Mesenchymal stem cell (in vitro differentiated cells and primary cell): ENCODE data around the gene ZNF584.

ENCODE experiments used
- DNase-seq: peaks from one replicate; pipeline ENCODE4 v3.0.0-alpha.2; 2013
- H2AFZ ChIP-seq: one replicate; pipeline ENCODE4 v1.6.1; 2013; ENCODE audit warnings: low read depth, mild to moderate bottlenecking, control low read depth, inconsistent platforms, low read length, moderate library complexity
- H2AK5ac ChIP-seq: 2 replicates; pipeline ENCODE4 v1.6.1; 2013; ENCODE audit warnings: low read length, moderate library complexity, mild to moderate bottlenecking, inconsistent platforms; ENCODE audit not compliant: severe bottlenecking
- H2BK120ac ChIP-seq: one replicate; pipeline ENCODE4 v1.6.1; 2013; ENCODE audit warnings: low read depth, mild to moderate bottlenecking, inconsistent platforms, low read length, moderate library complexity
- H2BK12ac ChIP-seq, 2 experiments: one replicate each; pipeline ENCODE4 v1.6.1; 2013; ENCODE audit warnings: inconsistent platforms in 2 of 2, low read length in 2 of 2, mild to moderate bottlenecking in 2 of 2, moderate library complexity in 2 of 2, control low read depth in 1 of 2
- H2BK15ac ChIP-seq: one replicate; pipeline ENCODE4 v1.6.1; 2013; ENCODE audit warnings: mild to moderate bottlenecking, low read depth, inconsistent platforms; ENCODE audit not compliant: poor library complexity, severe bottlenecking
- H2BK5ac ChIP-seq: 2 replicates; pipeline ENCODE4 v1.6.1; 2013; ENCODE audit warnings: low read depth, mild to moderate bottlenecking, low read length, control low read depth, inconsistent platforms; ENCODE audit not compliant: poor library complexity, severe bottlenecking
- H3K14ac ChIP-seq, 2 experiments: one replicate each; pipeline ENCODE4 v1.6.1; 2013; ENCODE audit warnings: inconsistent platforms in 2 of 2, low read length in 2 of 2, control low read depth in 1 of 2, mild to moderate bottlenecking in 1 of 2, moderate library complexity in 1 of 2
- H3K18ac ChIP-seq, 2 experiments: one replicate each; pipeline ENCODE4 v1.6.1; 2013; ENCODE audit warnings: inconsistent platforms in 2 of 2, low read length in 2 of 2, control low read depth in 1 of 2, low read depth in 1 of 2, mild to moderate bottlenecking in 1 of 2
- H3K23ac ChIP-seq, 2 experiments: one replicate each; pipeline ENCODE4 v1.6.1; 2013; ENCODE audit warnings: inconsistent platforms in 2 of 2, low read length in 2 of 2, mild to moderate bottlenecking in 2 of 2, moderate library complexity in 2 of 2, control low read depth in 1 of 2
- H3K27ac ChIP-seq: 2 replicates; pipeline ENCODE4 v1.5.1; 2013; ENCODE audit warnings: mild to moderate bottlenecking, moderate library complexity, low read length, control low read depth, inconsistent platforms; ENCODE audit not compliant: poor library complexity, severe bottlenecking
- H3K27me3 ChIP-seq, 2 experiments: 2 replicates each; pipeline versions ENCODE4 v1.6.1 to v1.7.0; 2013; ENCODE audit warnings: low read length in 2 of 2, mild to moderate bottlenecking in 2 of 2, moderate library complexity in 2 of 2, control low read depth in 1 of 2, inconsistent platforms in 1 of 2; ENCODE audit not compliant: control insufficient read depth in 1 of 2, insufficient read depth in 1 of 2
- H3K36me3 ChIP-seq, 2 experiments: 2 replicates each; pipeline versions ENCODE4 v1.6.1 to v1.7.0; 2013; ENCODE audit warnings: low read length in 2 of 2, control low read depth in 1 of 2, inconsistent platforms in 1 of 2, low read depth in 1 of 2, mild to moderate bottlenecking in 1 of 2; ENCODE audit not compliant: insufficient read depth in 2 of 2, control insufficient read depth in 1 of 2
- H3K4ac ChIP-seq, 2 experiments: one replicate each; pipeline ENCODE4 v1.6.1; 2013; ENCODE audit warnings: inconsistent platforms in 2 of 2, low read length in 2 of 2, mild to moderate bottlenecking in 2 of 2, moderate library complexity in 2 of 2, control low read depth in 1 of 2, low read depth in 1 of 2
- H3K4me1 ChIP-seq: 2 replicates; pipeline ENCODE4 v1.6.1; 2013; ENCODE audit warnings: low read depth, low read length, control low read depth; ENCODE audit not compliant: control insufficient read depth, insufficient read depth
- H3K4me2 ChIP-seq: 2 replicates; pipeline ENCODE4 v1.6.1; 2013; ENCODE audit warnings: low read length, mild to moderate bottlenecking, inconsistent platforms; ENCODE audit not compliant: poor library complexity, severe bottlenecking
- H3K4me3 ChIP-seq, 2 experiments: 2 replicates each; pipeline versions ENCODE4 v1.5.1 to v1.7.0; 2013; ENCODE audit warnings: low read length in 2 of 2, mild to moderate bottlenecking in 2 of 2, control low read depth in 1 of 2, low read depth in 1 of 2; ENCODE audit not compliant: insufficient read depth in 1 of 2
- H3K79me1 ChIP-seq: replicated peaks from 2 replicates; pipeline ENCODE4 v1.6.1; 2013; ENCODE audit warnings: mild to moderate bottlenecking, control low read depth, low read length, inconsistent platforms; ENCODE audit not compliant: poor library complexity, severe bottlenecking
- H3K9ac ChIP-seq: 2 replicates; pipeline ENCODE4 v1.7.0; 2013; ENCODE audit warnings: mild to moderate bottlenecking, low read length, moderate library complexity
- H3K9me3 ChIP-seq: 2 replicates; pipeline ENCODE4 v1.7.0; 2013; ENCODE audit warnings: mild to moderate bottlenecking, low read length; ENCODE audit not compliant: control insufficient read depth
- H4K8ac ChIP-seq: one replicate; pipeline ENCODE4 v1.6.1; 2013; ENCODE audit warnings: inconsistent platforms, mild to moderate bottlenecking, low read length, moderate library complexity
- H4K91ac ChIP-seq: one replicate; pipeline ENCODE4 v1.6.1; 2013; ENCODE audit warnings: mild to moderate bottlenecking, low read length, inconsistent platforms
- WGBS: methylation state at CpG from one replicate; pipeline ENCODE4 v1.1.7; 2013; ENCODE audit warnings: mixed read lengths; 5-methylcytosine and 5-hydroxymethylcytosine counted together

ZNF584 gene

GRCh38 chr19:58388175-58388526, 20.3 kb upstream of the ZNF584 start:
- WGBS = 90% methylated on average over 3 of the region's 3 CpGs
- H3K14ac ChIP-seq = no peak overlapping the region
- no peak overlapping the region for H4K91ac ChIP-seq
- H2AK5ac ChIP-seq = no peak overlapping the region
- H3K9ac ChIP-seq = peak overlapping the region; percentile 97
- no peak overlapping the region for H2BK5ac ChIP-seq
- peak overlapping the region; percentile 67 to 99 for H3K4me3 ChIP-seq
- H3K9me3 ChIP-seq = no peaks in the 10 kb centered on the region
- H3K4ac ChIP-seq = no peak overlapping the region
- no peak overlapping the region for H2BK15ac ChIP-seq
- H4K8ac ChIP-seq = no peak overlapping the region
- no peak overlapping the region for H2BK12ac ChIP-seq
- H3K4me1 ChIP-seq = peaks cover 25% of the 10 kb centered on the region
- H3K79me1 ChIP-seq = peaks cover 15% of the 10 kb centered on the region
- H3K27me3 ChIP-seq = no peaks in the 10 kb centered on the region
- H3K23ac ChIP-seq = peak overlapping the region in 1 of 2 experiments; percentile 23
- DNase-seq = no peak
- no peak overlapping the region for H2AFZ ChIP-seq
- no peak overlapping the region for H3K18ac ChIP-seq
- H2BK120ac ChIP-seq = no peak overlapping the region
- H3K36me3 ChIP-seq = peaks cover 26 to 42% of the 10 kb centered on the region in 2 experiments
- no peak overlapping the region for H3K27ac ChIP-seq
- H3K4me2 ChIP-seq = peak overlapping the region; percentile 71

GRCh38 chr19:58392945-58393724, 15.3 kb upstream of the ZNF584 start:
- H2BK12ac ChIP-seq = no peak overlapping the region
- DNase-seq = no peak

GRCh38 chr19:58393725-58394033, 14.8 kb upstream of the ZNF584 start:
- Histone ChIP-seq H3K23ac (no peak overlapping the region), H3K4ac (no peak overlapping the region), H2BK5ac (no peak overlapping the region), H2AFZ (no peak overlapping the region), H3K4me2 (no peak overlapping the region), H3K14ac (no peak overlapping the region), H3K27ac (no peak overlapping the region), H3K4me3 (no peak overlapping the region), H3K27me3 (peaks cover 0 to 8% of the 10 kb centered on the region in 2 experiments), H4K8ac (no peak overlapping the region), H3K18ac (no peak overlapping the region), H3K36me3 (peaks cover 58 to 67% of the 10 kb centered on the region in 2 experiments), H2BK12ac (no peak overlapping the region), H2AK5ac (no peak overlapping the region), H2BK120ac (no peak overlapping the region), H3K9ac (no peak overlapping the region), H4K91ac (no peak overlapping the region), H3K9me3 (no peaks in the 10 kb centered on the region), H3K4me1 (peaks cover 14% of the 10 kb centered on the region), H3K79me1 (peaks cover 10% of the 10 kb centered on the region), H2BK15ac (no peak overlapping the region)
- no peak for DNase-seq
- WGBS = 98% methylated on average over 4 of the region's 4 CpGs

More at GRCh38 chr19:58392945-58393724, 15.3 kb upstream of the ZNF584 start:
- no peak overlapping the region for H4K8ac ChIP-seq
- H3K27ac ChIP-seq = no peak overlapping the region
- no peak overlapping the region for H3K4me3 ChIP-seq
- no peak overlapping the region for H3K18ac ChIP-seq
- no peak overlapping the region for H3K4me2 ChIP-seq
- WGBS = 93% methylated on average over 26 of the region's 26 CpGs
- no peak overlapping the region for H2BK120ac ChIP-seq
- H2BK15ac ChIP-seq = no peak overlapping the region
- H4K91ac ChIP-seq = no peak overlapping the region
- no peaks in the 10 kb centered on the region for H3K9me3 ChIP-seq
- peaks cover 62 to 64% of the 10 kb centered on the region in 2 experiments for H3K36me3 ChIP-seq
- no peak overlapping the region for H2AK5ac ChIP-seq
- peaks cover 14% of the 10 kb centered on the region for H3K4me1 ChIP-seq
- peaks cover 0 to 8% of the 10 kb centered on the region in 2 experiments for H3K27me3 ChIP-seq
- no peak overlapping the region for H3K14ac ChIP-seq
- no peak overlapping the region for H3K23ac ChIP-seq
- H3K4ac ChIP-seq = no peak overlapping the region
- peaks cover 10% of the 10 kb centered on the region for H3K79me1 ChIP-seq
- H2BK5ac ChIP-seq = no peak overlapping the region
- no peak overlapping the region for H3K9ac ChIP-seq
- no peak overlapping the region for H2AFZ ChIP-seq

- no peak for DNase-seq
- Histone ChIP-seq H3K4me2 (no peak overlapping the region), H3K4me3 (no peak overlapping the region), H3K79me1 (peaks cover 10% of the 10 kb centered on the region), H2AFZ (no peak overlapping the region), H3K4ac (no peak overlapping the region), H3K27ac (no peak overlapping the region), H3K27me3 (peaks cover 0 to 8% of the 10 kb centered on the region in 2 experiments), H3K9ac (no peak overlapping the region), H3K36me3 (peaks cover 49 to 65% of the 10 kb centered on the region in 2 experiments), H4K91ac (no peak overlapping the region), H2BK120ac (no peak overlapping the region), H3K18ac (no peak overlapping the region), H2BK15ac (no peak overlapping the region), H3K14ac (no peak overlapping the region), H2BK5ac (no peak overlapping the region), H3K9me3 (no peaks in the 10 kb centered on the region), H2AK5ac (no peak overlapping the region), H3K4me1 (peaks cover 14% of the 10 kb centered on the region), H2BK12ac (peak overlapping the region in 1 of 2 experiments; percentile 17), H3K23ac (no peak overlapping the region), H4K8ac (no peak overlapping the region)
- WGBS = 100% methylated on average over 2 of the region's 3 CpGs
Observed at GRCh38 chr19:58394821-58395219, 13.6 kb upstream of the ZNF584 start.
